ENCODE measurements around the gene CHSY1.

Gene CHSY1

DNA sequence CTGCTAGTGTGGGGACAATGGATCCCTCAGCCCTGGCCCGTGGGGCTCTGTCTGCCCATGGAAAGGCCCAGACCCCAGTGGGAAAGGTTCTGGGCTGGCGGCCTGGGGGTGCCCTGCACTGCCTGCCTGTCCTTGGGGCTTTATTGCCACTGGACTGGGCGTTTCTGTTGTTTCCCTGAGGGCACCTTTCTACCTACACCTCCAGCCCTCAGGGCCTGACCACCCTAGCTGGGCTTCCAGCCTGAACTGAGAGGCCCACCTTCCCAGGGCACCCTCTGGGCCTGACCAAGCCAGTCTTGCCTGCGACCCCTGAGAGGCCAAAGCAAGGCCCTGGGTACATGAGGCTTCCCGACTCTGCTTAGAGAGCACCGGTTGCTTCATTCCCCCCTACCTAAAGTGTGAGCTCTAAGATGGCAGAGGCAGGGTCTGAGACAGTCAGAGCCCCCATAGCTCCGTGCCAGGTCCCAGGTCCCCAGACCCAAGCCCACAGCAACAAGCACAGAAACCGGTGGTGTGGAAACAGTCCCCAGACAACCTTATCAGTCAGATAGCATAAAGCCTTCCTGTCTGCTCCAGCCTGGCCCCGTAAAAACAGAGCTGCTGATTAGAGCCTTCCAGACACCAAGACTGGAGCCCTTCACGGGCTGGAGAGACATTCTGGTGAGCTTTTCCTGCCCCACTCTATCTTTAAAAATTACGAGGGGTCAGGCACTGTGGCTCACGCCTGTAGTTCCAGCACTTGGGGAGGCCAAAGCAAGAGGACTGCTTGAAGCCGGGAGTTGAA, 102.8 kb downstream of the CHSY1 start:
- no peak for DNase-seq

GRCh38 chr15:101148166-101148880, 103.5 kb downstream of the CHSY1 start:
- no peak for DNase-seq

DNA sequence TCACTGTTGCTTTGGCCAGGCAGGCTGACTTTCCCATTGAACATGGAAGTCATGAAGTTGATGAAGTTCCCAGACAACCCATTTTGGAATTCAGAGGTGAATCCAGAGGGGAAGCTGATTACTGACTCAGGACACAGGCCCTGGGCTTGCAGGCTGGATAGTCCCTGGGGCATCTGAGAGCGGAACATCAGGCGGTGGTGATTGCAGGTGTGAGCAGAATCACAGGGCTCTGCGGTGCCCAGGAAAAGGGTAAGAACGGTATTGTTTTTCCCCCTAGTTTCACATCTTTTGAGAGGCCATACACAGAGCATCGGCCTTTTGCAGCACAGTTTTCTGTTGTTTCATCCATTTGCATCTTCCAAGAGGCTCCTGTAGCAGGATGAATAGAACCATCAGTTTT, 104.7 kb downstream of the CHSY1 start:
- no peak for DNase-seq

DNA sequence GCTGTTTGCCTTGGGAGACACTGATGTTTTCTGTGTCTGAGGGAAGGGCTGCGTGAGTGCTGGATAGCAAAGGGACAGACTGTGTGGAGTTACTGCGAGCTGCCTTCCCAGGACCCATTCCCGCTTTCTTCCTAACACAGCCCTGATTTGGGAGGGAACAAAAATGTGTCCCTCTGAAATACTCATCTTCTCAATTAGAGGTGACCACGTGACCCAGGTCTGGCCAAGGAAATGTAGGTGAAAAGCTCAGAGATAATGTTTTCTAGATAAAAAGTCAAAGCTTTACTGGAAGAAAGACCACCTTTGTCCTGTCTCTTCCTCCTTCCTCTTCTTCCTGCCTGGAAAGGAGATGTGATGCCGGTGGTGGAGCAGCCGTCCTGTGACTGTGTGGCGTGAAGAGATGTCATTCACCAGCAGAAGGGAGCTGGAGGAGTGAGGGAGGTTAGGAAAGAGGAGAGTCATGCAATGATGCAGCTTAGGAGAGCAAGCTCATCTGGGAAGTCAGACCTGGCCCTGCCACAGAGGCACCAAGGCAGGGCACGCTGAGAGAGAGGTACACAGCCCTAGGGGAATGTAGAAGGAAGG, 105.6 kb downstream of the CHSY1 start:
- no peak for DNase-seq

GRCh38 chr15:101145362-101145761, 106.5 kb downstream of the CHSY1 start:
- DNase-seq: no peak

DNA sequence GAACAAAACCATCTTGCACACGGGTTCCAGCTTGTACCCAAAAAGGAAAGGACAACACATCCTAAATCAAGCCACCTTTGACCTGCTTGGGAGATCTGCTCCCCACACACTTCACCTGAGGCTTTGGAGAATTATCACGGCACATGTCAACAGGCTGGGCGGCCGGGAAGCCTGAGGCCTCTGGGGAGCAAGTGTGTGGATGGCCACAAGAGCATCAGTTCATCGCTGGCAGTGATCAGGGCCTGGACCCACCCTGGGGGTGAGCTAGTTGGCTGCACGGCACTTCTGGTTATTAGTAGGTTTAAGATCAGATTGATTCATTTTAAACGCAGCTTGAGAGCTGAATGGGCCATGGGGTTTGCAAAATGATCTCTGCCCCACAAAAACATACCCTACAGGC, 108.5 kb downstream of the CHSY1 start:
- no peak for DNase-seq

DNA sequence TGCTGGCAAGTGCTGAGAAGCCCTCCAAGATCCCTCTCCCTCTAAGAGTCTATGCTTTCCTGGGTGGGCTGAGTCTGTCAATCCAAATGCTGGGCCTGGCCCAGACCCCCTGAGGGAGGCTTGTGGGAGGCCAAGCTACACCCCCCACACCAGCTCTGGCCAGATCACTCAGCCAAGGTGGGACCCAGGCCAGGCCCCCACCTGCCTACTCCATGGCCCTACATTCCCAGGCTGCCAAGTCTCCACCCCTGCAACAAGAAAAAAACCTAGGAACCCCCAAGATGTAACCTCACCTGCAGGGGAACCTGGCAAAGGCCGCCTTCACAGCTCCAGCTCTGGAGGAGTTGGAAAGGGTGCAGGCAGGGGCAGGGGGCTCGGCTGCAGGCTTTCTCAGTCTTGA, 109.1 kb downstream of the CHSY1 start:
- no peak for DNase-seq

DNA sequence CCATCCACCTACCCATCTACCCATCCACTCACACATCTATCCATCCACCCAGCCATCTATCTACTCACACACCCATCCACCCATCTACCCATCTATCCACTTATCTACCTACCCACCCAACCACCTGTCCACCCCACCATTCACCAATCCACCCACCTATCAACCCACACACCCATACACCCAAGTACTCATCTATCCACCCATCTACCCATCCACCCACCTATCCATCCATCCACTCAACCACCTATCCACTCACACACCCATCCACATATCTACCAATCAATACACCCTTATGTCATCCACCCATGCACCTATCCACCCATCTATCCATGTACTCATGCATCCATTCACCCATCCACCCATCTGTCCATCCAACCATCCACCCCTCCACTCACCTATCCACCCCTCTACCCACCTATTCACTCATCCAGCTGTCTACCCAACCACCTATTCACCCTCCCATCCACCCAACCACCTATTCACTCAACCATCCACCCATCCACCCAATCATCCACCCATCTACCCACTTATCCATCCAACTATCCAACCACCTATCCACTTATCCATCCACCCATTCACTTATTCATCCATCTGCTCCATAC, 109.8 kb downstream of the CHSY1 start:
- no peak for DNase-seq

- DNase-seq: no peak
Measured at GRCh38 chr15:101140697-101141065, 111.2 kb downstream of the CHSY1 start.

DNA sequence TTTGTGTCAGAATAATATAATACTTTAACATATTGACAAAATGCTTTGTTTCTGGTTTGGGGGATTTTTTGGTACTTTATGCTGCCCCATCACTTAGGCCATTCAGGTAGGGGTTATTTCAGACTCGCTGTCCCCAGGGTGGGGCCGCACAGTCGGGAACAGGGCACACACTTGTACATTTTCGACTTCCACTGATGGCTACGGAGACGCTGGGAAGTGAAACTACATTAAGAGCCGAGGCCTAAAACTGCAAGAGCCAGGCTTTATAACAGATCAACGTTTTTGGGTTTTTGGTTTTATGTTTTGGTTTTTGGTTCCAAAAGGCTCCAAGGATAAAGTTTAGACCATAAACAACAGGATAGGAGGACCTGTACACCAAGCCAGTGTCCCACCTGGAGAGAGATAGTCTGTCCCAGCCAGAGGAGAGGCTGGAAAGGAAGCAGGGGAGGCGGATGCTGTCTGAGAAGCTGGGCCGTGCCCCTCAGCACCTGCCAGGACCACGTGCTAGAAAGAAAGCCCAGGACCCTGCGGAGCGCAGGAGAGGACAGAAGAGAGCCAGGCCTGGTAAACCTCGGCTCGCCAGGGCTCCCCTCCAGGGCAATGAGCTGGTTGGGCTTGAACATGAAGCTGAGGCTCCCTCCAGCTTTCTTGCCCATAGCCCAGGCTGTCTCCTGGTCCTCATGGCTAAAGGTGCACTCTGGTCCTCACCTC, 111.7 kb downstream of the CHSY1 start:
- no peak for DNase-seq

DNA sequence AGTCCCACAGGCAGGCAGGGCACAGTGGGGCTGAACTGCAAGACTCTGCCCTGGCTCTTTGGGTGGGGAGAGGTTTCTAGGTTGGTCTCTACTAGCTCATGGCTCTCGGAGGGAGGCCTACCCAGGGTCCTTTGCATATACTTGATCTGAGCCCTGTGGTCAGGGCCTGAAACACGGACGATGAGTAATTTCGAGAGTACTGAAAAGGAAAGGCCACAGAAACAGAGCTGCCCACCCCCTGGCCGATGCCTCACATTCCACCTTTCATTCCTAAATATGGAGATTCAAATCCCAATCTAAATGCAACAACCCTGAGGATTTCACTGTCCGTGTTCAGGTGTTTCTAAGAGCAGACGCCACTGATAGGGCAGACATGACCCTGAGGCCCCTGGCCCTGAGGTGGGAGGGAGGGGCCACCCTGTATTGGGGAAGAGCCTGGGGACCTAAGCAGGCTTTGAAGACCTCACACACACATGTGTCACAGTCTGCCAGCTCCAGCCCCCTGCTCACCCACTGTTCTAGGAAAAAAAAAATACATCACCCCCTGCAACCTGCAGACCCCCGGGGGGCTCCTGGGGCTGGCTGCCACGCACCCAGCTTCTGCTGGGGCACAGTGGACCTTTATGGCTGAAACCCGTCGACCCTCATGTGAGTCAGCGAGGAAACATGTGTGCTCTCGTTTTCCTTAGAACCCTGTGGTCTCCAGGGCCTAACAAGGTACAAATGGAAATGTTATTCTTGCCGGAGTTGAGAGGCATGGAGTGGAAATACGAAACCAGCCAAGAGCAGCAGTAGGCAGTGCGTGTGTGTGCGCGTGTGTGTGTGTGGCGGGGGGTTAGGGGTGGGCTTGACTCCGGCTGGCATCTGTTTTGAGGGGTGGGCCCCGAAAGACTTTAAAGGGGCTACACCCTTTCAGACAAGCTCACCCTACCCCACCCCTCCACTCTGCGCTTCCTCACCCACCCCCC, 112.7 kb downstream of the CHSY1 start:
- no peak for DNase-seq

DNA sequence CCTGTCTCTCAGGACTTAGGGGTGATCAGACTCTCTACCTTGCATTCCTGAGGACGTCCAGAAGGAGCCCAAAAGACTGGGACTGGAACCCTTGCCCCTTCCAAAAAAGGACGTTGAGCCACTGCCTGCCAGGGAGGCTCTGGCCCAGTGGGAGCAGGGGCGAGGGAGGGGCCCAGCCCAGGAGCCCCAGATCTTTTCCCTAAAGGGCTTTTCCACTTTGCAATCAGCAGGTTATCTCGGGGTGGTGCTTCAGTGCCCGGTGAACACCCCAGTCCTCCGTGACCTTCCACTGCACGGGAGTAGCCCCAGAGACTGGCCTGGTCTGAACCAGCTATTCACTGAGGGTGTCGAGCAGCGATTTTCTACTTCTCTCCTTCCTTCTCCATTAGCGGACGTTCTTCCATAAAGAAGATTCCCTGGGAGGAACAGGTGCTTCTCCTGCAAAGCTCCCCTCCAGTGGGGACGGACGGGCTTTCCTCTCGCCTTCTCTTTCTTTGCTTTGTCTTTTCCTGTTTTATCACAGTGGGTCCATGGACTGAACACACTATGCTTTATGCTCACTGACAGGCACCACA, 113.7 kb downstream of the CHSY1 start:
- DNase-seq: no peak

DNA sequence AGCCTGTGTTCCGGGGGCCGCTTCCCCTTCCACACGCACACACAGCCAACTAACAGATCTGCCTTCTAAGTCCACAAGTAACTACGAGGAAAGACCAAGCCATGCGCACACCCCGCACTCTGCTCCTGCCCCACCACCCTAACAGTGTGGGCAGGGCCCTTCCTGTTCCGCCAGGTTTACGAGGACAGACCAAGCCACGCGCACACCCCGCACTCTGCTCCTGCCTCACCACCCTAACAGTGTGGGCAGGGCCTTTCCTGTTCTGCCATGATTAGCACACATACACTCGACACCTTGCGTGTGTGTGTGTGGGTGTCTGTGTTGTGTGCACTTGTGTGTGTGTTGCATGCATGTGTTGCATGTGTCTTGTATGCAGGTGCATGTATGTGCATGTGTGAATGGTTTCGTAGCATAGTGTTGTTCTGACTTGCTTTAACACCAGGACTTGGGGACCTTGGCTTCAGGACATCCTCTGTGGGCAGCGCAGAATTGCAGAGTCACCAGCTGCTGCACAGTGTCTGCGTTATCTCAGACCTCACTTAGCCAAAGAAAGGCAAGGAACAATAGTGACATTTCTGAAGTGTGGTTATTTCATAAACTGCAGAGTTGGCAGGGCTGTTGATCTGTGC, 114.4 kb downstream of the CHSY1 start:
- DNase-seq: no peak

- DNase-seq: no peak
Measured at GRCh38 chr15:101136381-101137268, 115.2 kb downstream of the CHSY1 start.

DNA sequence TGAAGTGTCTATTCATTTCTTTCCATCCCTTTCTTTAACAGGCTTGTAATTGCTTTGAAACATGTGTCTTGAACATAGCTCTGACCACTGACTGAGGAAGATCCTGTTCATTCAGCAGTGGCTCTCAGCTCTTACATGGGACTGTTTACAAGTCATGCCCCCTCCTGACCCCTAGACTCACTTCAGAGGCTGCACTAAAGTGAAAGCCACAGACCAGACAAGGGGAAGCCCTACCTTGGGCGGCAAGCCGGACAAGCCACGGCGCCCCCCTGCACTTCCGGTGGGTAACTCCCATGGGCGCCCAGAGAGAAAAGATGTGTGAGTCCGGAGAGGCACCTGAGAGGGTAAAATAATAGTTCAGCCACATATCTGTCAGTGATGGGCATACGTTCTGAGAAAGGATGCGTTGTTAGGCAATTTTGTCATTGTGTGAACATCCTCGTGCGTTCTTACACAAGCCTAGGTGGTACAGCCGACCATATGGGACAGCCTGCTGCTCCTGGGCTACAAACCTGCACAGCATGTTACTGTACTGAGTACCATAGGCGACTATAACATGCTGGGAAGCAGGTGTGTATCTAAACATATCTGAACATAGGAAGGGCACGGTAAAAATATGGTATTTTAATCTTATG, 116.2 kb downstream of the CHSY1 start:
- no peak for DNase-seq

- no peak for DNase-seq
Measured at GRCh38 chr15:101134780-101135179, 117.1 kb downstream of the CHSY1 start.

GRCh38 chr15:101133751-101134261, 118.0 kb downstream of the CHSY1 start:
- no peak for DNase-seq

DNA sequence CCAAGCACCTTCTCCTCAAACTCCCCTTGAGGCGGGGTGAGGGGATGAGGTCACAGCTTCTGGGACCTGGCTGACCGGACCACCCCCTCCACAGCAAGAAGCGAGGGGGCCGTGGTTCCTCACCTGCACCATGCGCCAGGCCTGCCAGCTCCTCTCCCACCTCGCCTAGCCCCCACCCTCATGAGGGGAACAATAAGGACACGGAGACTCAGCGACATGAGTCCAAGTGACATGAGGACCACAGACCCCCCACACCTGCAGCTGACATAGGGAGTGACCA, 118.7 kb downstream of the CHSY1 start:
- DNase-seq: no peak

GRCh38 chr15:101132390-101133180, 119.3 kb downstream of the CHSY1 start:
- no peak for DNase-seq
